BE2C (cell line): ENCODE data around the gene PSME3IP1.

Experiments used
- DNase-seq: peaks from one replicate; pipeline ENCODE4 v3.0.0-alpha.2; 2020
- H3K27me3 ChIP-seq: fragments of 250-450 bp; sonication (Bioruptor Pico); 2 replicates; pipeline ENCODE4 v1.5.1; 2020; ENCODE audit warnings: mild to moderate bottlenecking
- H3K36me3 ChIP-seq: fragments of 250-450 bp; sonication (Bioruptor Pico); 2 replicates; pipeline ENCODE4 v1.5.1; 2020; ENCODE audit warnings: mild to moderate bottlenecking
- H3K4me1 ChIP-seq: fragments of 250-450 bp; sonication (Bioruptor Pico); 2 replicates; pipeline ENCODE4 v1.5.1; 2020
- H3K4me3 ChIP-seq: 2 replicates; pipeline ENCODE4 v1.5.1; 2011; ENCODE audit warnings: low read depth, low read length
- H3K9me3 ChIP-seq: fragments of 250-450 bp; sonication (Bioruptor Pico); 2 replicates; pipeline ENCODE4 v1.5.1; 2020
- CTCF ChIP-seq: IDR thresholded peaks from 2 replicates; pipeline ENCODE4 v1.5.1; 2012; ENCODE audit warnings: mild to moderate bottlenecking, low read depth, low read length

PSME3IP1 gene

GRCh38 chr16:57151369-57151768, 34.5 kb downstream of the PSME3IP1 start:
- Histone ChIP-seq H3K4me3 (no peak overlapping the region), H3K36me3 (peaks cover 36% of the 10 kb centered on the region), H3K4me1 (no peaks in the 10 kb centered on the region), H3K27me3 (no peaks in the 10 kb centered on the region), H3K9me3 (no peaks in the 10 kb centered on the region)
- DNase-seq = no peak
- no peak for TF ChIP-seq CTCF

- H3K4me3 ChIP-seq = no peak overlapping the region
- H3K36me3 ChIP-seq = peaks cover 31% of the 10 kb centered on the region
- DNase-seq = no peak
- no peak for TF ChIP-seq CTCF
- no peaks in the 10 kb centered on the region for H3K4me1 ChIP-seq
- H3K9me3 ChIP-seq = no peaks in the 10 kb centered on the region
- no peaks in the 10 kb centered on the region for H3K27me3 ChIP-seq
These were observed 35.0 kb downstream of the PSME3IP1 start for GRCh38 chr16:57150682-57151330.

GRCh38 chr16:57149391-57149790, 36.4 kb downstream of the PSME3IP1 start:
- H3K4me1 ChIP-seq = no peaks in the 10 kb centered on the region
- peaks cover 18% of the 10 kb centered on the region for H3K36me3 ChIP-seq
- H3K27me3 ChIP-seq = no peaks in the 10 kb centered on the region
- no peak for DNase-seq
- no peak overlapping the region for H3K4me3 ChIP-seq
- no peak for TF ChIP-seq CTCF
- no peaks in the 10 kb centered on the region for H3K9me3 ChIP-seq

GRCh38 chr16:57148481-57148880, 37.4 kb downstream of the PSME3IP1 start:
- H3K27me3 ChIP-seq = no peaks in the 10 kb centered on the region
- H3K4me1 ChIP-seq = no peaks in the 10 kb centered on the region
- DNase-seq = no peak
- H3K9me3 ChIP-seq = no peaks in the 10 kb centered on the region
- peaks cover 12% of the 10 kb centered on the region for H3K36me3 ChIP-seq
- TF ChIP-seq CTCF = no peak
- H3K4me3 ChIP-seq = no peak overlapping the region

- H3K27me3 ChIP-seq = no peaks in the 10 kb centered on the region
- H3K36me3 ChIP-seq = peaks cover 5% of the 10 kb centered on the region
- no peaks in the 10 kb centered on the region for H3K9me3 ChIP-seq
- H3K4me1 ChIP-seq = no peaks in the 10 kb centered on the region
- no peak for DNase-seq
- no peak overlapping the region for H3K4me3 ChIP-seq
- no peak for TF ChIP-seq CTCF
These were observed 38.2 kb downstream of the PSME3IP1 start for GRCh38 chr16:57147381-57148221.

GRCh38 chr16:57146735-57147134, 39.1 kb downstream of the PSME3IP1 start:
- no peak overlapping the region for H3K4me3 ChIP-seq

More at GRCh38 chr16:57146735-57147134, 39.1 kb downstream of the PSME3IP1 start:
- peak; percentile 41 for TF ChIP-seq CTCF
- H3K9me3 ChIP-seq = no peaks in the 10 kb centered on the region
- H3K36me3 ChIP-seq = no peaks in the 10 kb centered on the region
- H3K4me1 ChIP-seq = no peaks in the 10 kb centered on the region
- DNase-seq = peak; percentile 44
- no peaks in the 10 kb centered on the region for H3K27me3 ChIP-seq
